SK-N-SH treated with all-trans-retinoic acid at 6 μM for 48 hours (cell line): Measurements from ENCODE around the gene DCDC2.

Experiments
- ATAC-seq: fragments of 200-7000 bp; cut with Tn5 transposase; 3 replicates; pipeline ENCODE4 v1.9.1; 2020; ENCODE audit warnings: mild to moderate bottlenecking, moderate library complexity
- ARNTL ChIP-seq: fragments of 450-650 bp; formaldehyde crosslinking; IDR thresholded peaks from 2 replicates; pipeline ENCODE4 v1.5.0; 2020; ENCODE audit warnings: low read depth, mild to moderate bottlenecking, moderate library complexity, borderline replicate concordance
- BACH2 ChIP-seq: fragments of 250-450 bp; sonication (Bioruptor Pico); IDR thresholded peaks from 2 replicates; pipeline ENCODE4 v1.9.0; 2021; ENCODE audit warnings: mild to moderate bottlenecking, borderline replicate concordance
- CSDC2 ChIP-seq: fragments of 250-450 bp; sonication (Bioruptor Pico); IDR thresholded peaks from 2 replicates; pipeline ENCODE4 v1.5.0; 2020; ENCODE audit warnings: mild to moderate bottlenecking, moderate library complexity
- ESRRG ChIP-seq: fragments of 250-450 bp; sonication (Bioruptor Pico); IDR thresholded peaks from 2 replicates; pipeline ENCODE4 v1.6.1; 2021; ENCODE audit warnings: mild to moderate bottlenecking
- ISL1 ChIP-seq: fragments of 250-450 bp; sonication (Bioruptor Pico); IDR thresholded peaks from 2 replicates; pipeline ENCODE4 v2.1.2; 2022; ENCODE audit warnings: mild to moderate bottlenecking, moderate library complexity
- OSR1 ChIP-seq: fragments of 250-450 bp; sonication (Bioruptor Pico); IDR thresholded peaks from 2 replicates; pipeline ENCODE4 v1.8.0; 2022; ENCODE audit warnings: moderate library complexity, mild to moderate bottlenecking, inconsistent platforms
- PPARA ChIP-seq: fragments of 250-450 bp; sonication (Bioruptor Pico); IDR thresholded peaks from 2 replicates; pipeline ENCODE4 v1.5.0; 2020; ENCODE audit warnings: mild to moderate bottlenecking, borderline replicate concordance
- RARB ChIP-seq: fragments of 250-450 bp; sonication (Bioruptor Pico); IDR thresholded peaks from 2 replicates; pipeline ENCODE4 v1.8.0; 2021; ENCODE audit warnings: mild to moderate bottlenecking, moderate library complexity
- SNAI2 ChIP-seq: fragments of 250-450 bp; sonication (Bioruptor Pico); IDR thresholded peaks from 2 replicates; pipeline ENCODE4 v1.5.0; 2020; ENCODE audit warnings: mild to moderate bottlenecking, moderate library complexity
- TCF4 ChIP-seq: fragments of 250-450 bp; sonication (Bioruptor Pico); IDR thresholded peaks from 2 replicates; pipeline ENCODE4 v1.8.0; 2021; ENCODE audit warnings: mild to moderate bottlenecking, moderate library complexity, borderline replicate concordance
- TOX ChIP-seq: fragments of 250-450 bp; sonication (Bioruptor Pico); IDR thresholded peaks from 2 replicates; pipeline ENCODE4 v1.8.0; 2021; ENCODE audit warnings: mild to moderate bottlenecking, moderate library complexity, borderline replicate concordance
- ZC3H10 ChIP-seq: fragments of 250-450 bp; sonication (Bioruptor Pico); IDR thresholded peaks from 2 replicates; pipeline ENCODE4 v1.5.1; 2021; ENCODE audit warnings: mild to moderate bottlenecking, moderate library complexity
- ZFP3 ChIP-seq: fragments of 250-450 bp; sonication (Bioruptor Pico); IDR thresholded peaks from 2 replicates; pipeline ENCODE4 v1.5.0; 2020; ENCODE audit warnings: mild to moderate bottlenecking, moderate library complexity
- ZFP30 ChIP-seq: fragments of 450-650 bp; formaldehyde crosslinking; IDR thresholded peaks from 2 replicates; pipeline ENCODE4 v1.5.0; 2022; ENCODE audit warnings: mild to moderate bottlenecking, moderate library complexity
- ZNF70 ChIP-seq: fragments of 450-650 bp; formaldehyde crosslinking; IDR thresholded peaks from 2 replicates; pipeline ENCODE4 v1.5.0; 2020; ENCODE audit warnings: mild to moderate bottlenecking, moderate library complexity
- ZNF8 ChIP-seq: fragments of 450-650 bp; formaldehyde crosslinking; IDR thresholded peaks from 2 replicates; pipeline ENCODE4 v1.5.0; 2020; ENCODE audit warnings: mild to moderate bottlenecking, moderate library complexity
- TF ChIP-seq, protein P1 (sequence below): fragments of 250-450 bp; sonication (Bioruptor Pico); IDR thresholded peaks from 2 replicates; pipeline ENCODE4 v1.8.0; 2021; ENCODE audit warnings: low read depth, mild to moderate bottlenecking, moderate library complexity, borderline replicate concordance
- TF ChIP-seq, protein P2 (sequence below): fragments of 250-450 bp; sonication (Bioruptor Pico); IDR thresholded peaks from 2 replicates; pipeline ENCODE4 v1.5.1; 2020; ENCODE audit warnings: low read depth, mild to moderate bottlenecking, moderate library complexity
- TF ChIP-seq, protein P3 (sequence below): fragments of 250-450 bp; sonication (Bioruptor Pico); IDR thresholded peaks from 2 replicates; pipeline ENCODE4 v1.5.1; 2021; ENCODE audit warnings: mild to moderate bottlenecking, moderate library complexity
- TF ChIP-seq, protein P4 (sequence below): fragments of 250-450 bp; sonication (Bioruptor Pico); IDR thresholded peaks from 2 replicates; pipeline ENCODE4 v1.5.0; 2020; ENCODE audit warnings: mild to moderate bottlenecking, moderate library complexity

The DCDC2 gene

DNA sequence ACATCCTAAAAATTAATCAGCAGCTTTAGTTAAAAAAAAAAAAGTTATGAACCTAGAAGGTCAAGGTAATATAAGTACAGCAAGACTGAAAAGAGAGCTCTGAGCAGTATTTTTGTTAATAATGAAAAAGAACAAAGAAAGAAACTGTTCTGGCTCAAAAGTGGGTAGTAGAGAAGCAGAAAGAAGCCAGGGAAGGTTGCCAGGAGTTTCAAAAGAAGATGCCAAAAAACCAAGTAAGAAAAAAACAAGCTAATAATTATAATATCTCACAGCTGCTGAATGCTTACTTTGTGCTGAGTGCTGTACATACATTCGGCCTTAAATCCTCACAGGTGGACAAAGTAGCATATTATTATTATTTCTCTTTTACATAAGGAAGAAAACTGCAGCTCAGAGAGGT is 200.0 kb downstream of the DCDC2 start (continued):
- TF ChIP-seq, protein P1, sequence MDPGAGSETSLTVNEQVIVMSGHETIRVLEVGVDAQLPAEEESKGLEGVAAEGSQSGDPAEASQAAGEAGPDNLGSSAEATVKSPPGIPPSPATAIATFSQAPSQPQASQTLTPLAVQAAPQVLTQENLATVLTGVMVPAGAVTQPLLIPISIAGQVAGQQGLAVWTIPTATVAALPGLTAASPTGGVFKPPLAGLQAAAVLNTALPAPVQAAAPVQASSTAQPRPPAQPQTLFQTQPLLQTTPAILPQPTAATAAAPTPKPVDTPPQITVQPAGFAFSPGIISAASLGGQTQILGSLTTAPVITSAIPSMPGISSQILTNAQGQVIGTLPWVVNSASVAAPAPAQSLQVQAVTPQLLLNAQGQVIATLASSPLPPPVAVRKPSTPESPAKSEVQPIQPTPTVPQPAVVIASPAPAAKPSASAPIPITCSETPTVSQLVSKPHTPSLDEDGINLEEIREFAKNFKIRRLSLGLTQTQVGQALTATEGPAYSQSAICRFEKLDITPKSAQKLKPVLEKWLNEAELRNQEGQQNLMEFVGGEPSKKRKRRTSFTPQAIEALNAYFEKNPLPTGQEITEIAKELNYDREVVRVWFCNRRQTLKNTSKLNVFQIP (CRISPR knock-in tag): no peak

DNA sequence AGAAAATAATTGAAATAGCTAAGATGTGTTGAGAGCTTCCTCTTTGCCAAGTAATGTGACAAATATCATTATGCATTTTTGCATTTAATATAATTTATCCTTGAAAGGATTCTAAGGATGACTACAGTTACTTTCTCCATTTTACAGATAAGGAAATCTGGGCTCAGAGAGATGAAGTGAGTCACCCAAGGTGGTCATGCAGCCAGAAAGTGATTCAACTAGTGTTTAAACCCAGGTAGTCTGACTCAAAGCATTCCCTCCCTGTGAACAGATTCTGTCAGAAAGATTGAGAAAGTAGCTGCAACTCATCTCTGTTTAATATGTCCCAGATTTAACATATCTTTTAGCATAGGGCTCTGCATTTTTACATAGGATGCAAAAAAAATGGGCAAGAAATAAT is 203.7 kb downstream of the DCDC2 start:
- no peak for ATAC-seq
- TF ChIP-seq BACH2 (CRISPR knock-in tag) (no peak), ISL1 (CRISPR knock-in tag) (peak; percentile 80)

DNA sequence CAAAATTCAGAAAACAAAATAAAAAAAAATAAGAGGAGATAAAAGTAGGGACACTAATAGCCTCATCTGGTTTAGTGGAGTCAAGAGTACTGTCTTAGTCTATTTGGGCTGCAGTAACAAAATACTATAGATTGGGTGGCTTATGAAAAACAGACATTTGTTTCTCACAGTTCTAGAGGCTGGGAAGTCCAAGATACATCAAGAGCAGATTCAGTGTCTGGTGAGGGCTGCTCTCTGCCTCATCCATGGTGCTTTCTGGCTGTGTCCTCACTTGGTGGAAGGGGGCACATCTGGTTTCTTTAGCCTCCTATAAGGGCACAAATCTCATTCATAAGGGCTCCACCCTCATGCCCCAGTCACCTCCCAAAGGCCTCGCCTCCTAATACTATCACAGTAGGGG is 205.8 kb downstream of the DCDC2 start:
- no peak for ATAC-seq
- TF ChIP-seq ZC3H10 (CRISPR knock-in tag) (no peak), ZFP30 (CRISPR knock-in tag) (no peak), ZFP3 (CRISPR knock-in tag) (no peak), BACH2 (CRISPR knock-in tag) (no peak), TOX (CRISPR knock-in tag) (no peak), ZNF8 (CRISPR knock-in tag) (no peak), PPARA (no peak), ESRRG (no peak), RARB (CRISPR knock-in tag) (no peak), TCF4 (no peak), CSDC2 (no peak), ZNF70 (no peak)
- TF ChIP-seq, protein P2, sequence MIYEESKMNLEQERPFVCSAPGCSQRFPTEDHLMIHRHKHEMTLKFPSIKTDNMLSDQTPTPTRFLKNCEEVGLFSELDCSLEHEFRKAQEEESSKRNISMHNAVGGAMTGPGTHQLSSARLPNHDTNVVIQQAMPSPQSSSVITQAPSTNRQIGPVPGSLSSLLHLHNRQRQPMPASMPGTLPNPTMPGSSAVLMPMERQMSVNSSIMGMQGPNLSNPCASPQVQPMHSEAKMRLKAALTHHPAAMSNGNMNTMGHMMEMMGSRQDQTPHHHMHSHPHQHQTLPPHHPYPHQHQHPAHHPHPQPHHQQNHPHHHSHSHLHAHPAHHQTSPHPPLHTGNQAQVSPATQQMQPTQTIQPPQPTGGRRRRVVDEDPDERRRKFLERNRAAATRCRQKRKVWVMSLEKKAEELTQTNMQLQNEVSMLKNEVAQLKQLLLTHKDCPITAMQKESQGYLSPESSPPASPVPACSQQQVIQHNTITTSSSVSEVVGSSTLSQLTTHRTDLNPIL (CRISPR knock-in tag): no peak
- TF ChIP-seq, protein P1 (CRISPR knock-in tag): no peak
- TF ChIP-seq, protein P3, sequence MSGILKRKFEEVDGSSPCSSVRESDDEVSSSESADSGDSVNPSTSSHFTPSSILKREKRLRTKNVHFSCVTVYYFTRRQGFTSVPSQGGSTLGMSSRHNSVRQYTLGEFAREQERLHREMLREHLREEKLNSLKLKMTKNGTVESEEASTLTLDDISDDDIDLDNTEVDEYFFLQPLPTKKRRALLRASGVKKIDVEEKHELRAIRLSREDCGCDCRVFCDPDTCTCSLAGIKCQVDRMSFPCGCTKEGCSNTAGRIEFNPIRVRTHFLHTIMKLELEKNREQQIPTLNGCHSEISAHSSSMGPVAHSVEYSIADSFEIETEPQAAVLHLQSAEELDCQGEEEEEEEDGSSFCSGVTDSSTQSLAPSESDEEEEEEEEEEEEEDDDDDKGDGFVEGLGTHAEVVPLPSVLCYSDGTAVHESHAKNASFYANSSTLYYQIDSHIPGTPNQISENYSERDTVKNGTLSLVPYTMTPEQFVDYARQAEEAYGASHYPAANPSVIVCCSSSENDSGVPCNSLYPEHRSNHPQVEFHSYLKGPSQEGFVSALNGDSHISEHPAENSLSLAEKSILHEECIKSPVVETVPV (CRISPR knock-in tag): no peak

DNA sequence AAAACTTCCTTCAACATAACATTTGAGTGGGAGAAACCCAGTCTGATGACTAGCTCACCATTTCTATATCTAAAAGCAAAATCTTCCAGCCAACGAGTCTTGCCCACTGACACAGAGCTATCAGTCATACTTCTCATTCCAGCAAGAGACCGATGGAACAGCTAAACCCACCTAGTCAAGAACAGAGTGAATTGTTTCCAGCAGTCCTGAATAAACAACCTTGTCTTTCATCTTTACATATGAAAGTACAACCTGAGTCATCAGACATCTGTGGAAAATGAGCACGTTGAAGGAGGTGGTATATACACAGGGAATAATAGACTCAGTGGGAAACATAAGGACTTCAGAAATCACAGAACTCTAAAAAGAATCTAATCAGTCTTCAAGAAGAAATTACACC is 208.0 kb downstream of the DCDC2 start:
- ATAC-seq: no peak
- TF ChIP-seq SNAI2 (CRISPR knock-in tag) (no peak), ZFP3 (CRISPR knock-in tag) (no peak), ISL1 (CRISPR knock-in tag) (no peak), RARB (CRISPR knock-in tag) (no peak), ZC3H10 (CRISPR knock-in tag) (no peak), OSR1 (CRISPR knock-in tag) (no peak), TCF4 (no peak), ARNTL (CRISPR knock-in tag) (no peak), ZNF70 (no peak), CSDC2 (no peak)
- TF ChIP-seq, protein P3 (CRISPR knock-in tag): no peak
- TF ChIP-seq, protein P4, sequence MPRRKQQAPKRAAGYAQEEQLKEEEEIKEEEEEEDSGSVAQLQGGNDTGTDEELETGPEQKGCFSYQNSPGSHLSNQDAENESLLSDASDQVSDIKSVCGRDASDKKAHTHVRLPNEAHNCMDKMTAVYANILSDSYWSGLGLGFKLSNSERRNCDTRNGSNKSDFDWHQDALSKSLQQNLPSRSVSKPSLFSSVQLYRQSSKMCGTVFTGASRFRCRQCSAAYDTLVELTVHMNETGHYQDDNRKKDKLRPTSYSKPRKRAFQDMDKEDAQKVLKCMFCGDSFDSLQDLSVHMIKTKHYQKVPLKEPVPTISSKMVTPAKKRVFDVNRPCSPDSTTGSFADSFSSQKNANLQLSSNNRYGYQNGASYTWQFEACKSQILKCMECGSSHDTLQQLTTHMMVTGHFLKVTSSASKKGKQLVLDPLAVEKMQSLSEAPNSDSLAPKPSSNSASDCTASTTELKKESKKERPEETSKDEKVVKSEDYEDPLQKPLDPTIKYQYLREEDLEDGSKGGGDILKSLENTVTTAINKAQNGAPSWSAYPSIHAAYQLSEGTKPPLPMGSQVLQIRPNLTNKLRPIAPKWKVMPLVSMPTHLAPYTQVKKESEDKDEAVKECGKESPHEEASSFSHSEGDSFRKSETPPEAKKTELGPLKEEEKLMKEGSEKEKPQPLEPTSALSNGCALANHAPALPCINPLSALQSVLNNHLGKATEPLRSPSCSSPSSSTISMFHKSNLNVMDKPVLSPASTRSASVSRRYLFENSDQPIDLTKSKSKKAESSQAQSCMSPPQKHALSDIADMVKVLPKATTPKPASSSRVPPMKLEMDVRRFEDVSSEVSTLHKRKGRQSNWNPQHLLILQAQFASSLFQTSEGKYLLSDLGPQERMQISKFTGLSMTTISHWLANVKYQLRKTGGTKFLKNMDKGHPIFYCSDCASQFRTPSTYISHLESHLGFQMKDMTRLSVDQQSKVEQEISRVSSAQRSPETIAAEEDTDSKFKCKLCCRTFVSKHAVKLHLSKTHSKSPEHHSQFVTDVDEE (CRISPR knock-in tag): no peak
- TF ChIP-seq, all 23 proteins: peak for 0
